GM18858 (cell line): ENCODE results near the gene CTPS2.

Source experiments
- ATAC-seq: cut with Tn5 transposase; IDR thresholded peaks from one replicate; pipeline ENCODE4 v1.9.1; 2021; ENCODE audit not compliant: unreplicated experiment

CTPS2 gene

DNA sequence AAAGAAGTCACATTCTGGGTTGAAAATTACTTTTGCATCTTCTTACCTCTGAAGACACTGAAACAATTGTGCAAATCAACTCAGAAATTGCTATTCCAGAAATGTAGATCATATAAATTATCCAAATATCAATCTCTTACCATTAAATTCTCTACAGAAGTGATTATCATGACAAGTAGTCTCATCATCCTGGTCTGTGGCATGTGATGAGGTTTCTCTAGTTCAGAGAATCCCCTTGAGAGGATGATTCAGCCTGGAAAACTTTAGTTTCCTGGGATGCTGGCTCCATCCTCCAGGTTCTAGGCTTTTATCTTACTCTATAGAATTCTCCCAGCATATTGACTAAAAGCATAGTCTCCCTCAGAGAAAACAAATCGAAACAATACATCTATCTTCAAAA is 138.7 kb downstream of the CTPS2 start:
- ATAC-seq = no peak

GRCh38 chrX:16567681-16568080 is 144.8 kb downstream of the CTPS2 start:
- no peak for ATAC-seq

DNA sequence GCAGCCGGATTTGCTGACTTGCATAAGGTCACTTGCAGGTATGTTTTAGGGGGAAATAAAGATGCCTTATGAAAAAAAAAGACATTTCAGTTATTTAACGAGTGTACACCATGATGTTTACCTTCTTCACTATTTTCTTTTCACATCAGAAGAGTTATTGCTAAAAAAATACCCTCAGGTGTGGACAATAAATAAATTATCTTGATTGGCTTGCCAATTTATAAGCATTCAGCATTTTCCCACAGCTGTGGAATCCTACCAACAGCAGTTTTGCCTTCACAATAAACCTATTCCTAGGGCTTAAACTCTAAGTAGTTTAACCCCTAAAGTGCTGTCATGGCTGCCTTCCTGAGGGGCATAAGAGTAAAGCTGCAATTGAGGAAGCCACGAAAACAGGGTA is 145.9 kb downstream of the CTPS2 start:
- ATAC-seq = no peak

GRCh38 chrX:16560173-16560572 is 152.3 kb downstream of the CTPS2 start:
- ATAC-seq = no peak

DNA sequence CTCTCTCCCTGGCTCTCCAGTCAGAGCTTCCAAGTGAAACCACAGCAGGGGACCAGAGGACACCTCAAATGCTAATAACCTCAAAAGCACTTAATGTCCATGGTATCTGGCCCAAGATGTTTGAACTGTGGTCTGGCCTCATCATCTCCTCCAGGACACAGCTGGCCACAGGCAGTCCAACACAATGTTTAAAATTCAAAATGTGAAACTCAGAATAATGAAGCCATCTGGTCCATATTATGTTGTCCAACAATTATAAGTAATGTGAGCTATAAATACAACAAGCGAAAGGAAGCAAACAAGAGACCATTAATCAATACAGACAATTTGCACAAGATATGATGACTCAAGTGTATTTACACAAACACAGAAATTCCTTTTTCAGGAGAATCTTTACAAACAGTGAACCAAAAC is 153.3 kb downstream of the CTPS2 start:
- ATAC-seq = no peak

- no peak for ATAC-seq
Observed at GRCh38 chrX:16558489-16558888, 154.0 kb downstream of the CTPS2 start.

- no peak for ATAC-seq
Observed at GRCh38 chrX:16552546-16552945, 159.9 kb downstream of the CTPS2 start.

GRCh38 chrX:16547644-16548043 is 164.8 kb downstream of the CTPS2 start:
- ATAC-seq = no peak

DNA sequence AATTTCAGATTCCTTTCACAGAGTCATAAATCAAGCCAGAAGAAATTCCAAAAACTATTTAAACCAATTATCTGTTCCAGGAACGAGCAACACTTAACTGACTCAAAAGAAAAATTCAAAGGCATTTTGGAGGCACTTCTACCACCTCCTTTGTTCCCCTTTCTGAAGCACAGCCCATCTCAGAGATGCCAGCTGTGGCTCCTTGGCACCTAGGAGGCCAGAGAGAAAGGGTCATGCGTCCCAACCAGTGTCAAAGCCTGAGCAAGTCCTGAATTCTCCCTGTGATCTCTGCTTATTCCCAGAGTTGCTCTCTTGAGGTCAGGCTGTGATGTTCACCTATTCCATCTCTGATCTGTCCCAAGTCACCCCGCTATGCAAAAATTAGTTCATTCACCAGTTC is 167.5 kb downstream of the CTPS2 start:
- ATAC-seq = no peak
